ENCODE results near the gene TIAM2. TPM values are rescaled to one million over a fixed set of nuclear protein-coding genes. Genes with fewer than 3 reads are reported as not detected.

TIAM2 gene
- total RNA-seq (2013; cell fraction: nucleolus; rRNA removed): 31.2 and 35.5 TPM in 2 replicates
- total RNA-seq (2014; rRNA removed) (2.0 and 2.5 TPM in 2 replicates), total RNA-seq (2014; rRNA removed; fragmentation: Illumina TruSeq; extraction: Trizol) (2.5 and 3.1 TPM in 2 replicates), total RNA-seq (2021) (2.5 TPM in 2 replicates), polyA plus RNA-seq (2011; rRNA removed) (10.5 and 12.0 TPM in 2 replicates), polyA plus RNA-seq (2014; fragmentation: Illumina TruSeq; extraction: Trizol) (2.0 and 2.3 TPM in 2 replicates), polyA plus RNA-seq (2014; fragmentation: Nextera tagmentation; extraction: Ambion mirVana) (1 to 10 TPM; 1.1 to 1.4 TPM), polyA plus RNA-seq (2014; rRNA removed) (1.7 and 2.3 TPM in 2 replicates), polyA plus RNA-seq (2016; fragmentation: Nextera tagmentation; extraction: Ambion mirVana) (1 to 10 TPM; 1.8 to 2.6 TPM), polyA minus RNA-seq (2011; rRNA and poly(A)+ RNA removed) (7.1 and 9.8 TPM in 2 replicates), Bru-seq, nascent RNA (percentile 59 among the genes with signal in this experiment), BruChase-seq, experiment 1, labeled RNA remaining after a 6-hour chase (percentile 58 among the genes with signal in this experiment), BruChase-seq, experiment 2, labeled RNA remaining after a 2-hour chase (percentile 55 among the genes with signal in this experiment)
- polyA plus RNA-seq (2011; ENCODE audit: low read depth): 3.3 TPM
- polyA plus RNA-seq (2011; cell fraction: cytosol; rRNA removed): 8.5 and 11.8 TPM in 2 replicates
- polyA plus RNA-seq (2011; cell fraction: nucleus; rRNA removed): 14.7 and 21.6 TPM in 2 replicates
- polyA plus RNA-seq (2012): 4.8 and 5.9 TPM in 2 replicates
- polyA minus RNA-seq (2011; cell fraction: cytosol; rRNA and poly(A)+ RNA removed): 3.5 and 3.8 TPM in 2 replicates
- polyA minus RNA-seq (2011; cell fraction: nucleus; rRNA and poly(A)+ RNA removed): 6.8 and 11.3 TPM in 2 replicates
- long read RNA-seq, experiment 1, partial matches to known transcripts: 2 of 6 reads
- long read RNA-seq, experiment 1, other reads (novel, unspliced or antisense): 4 of 6 reads
- long read RNA-seq, experiment 2, partial matches to known transcripts: 99 of 127 reads
- long read RNA-seq, experiment 2, other reads (novel, unspliced or antisense): 26 of 127 reads

DNA sequence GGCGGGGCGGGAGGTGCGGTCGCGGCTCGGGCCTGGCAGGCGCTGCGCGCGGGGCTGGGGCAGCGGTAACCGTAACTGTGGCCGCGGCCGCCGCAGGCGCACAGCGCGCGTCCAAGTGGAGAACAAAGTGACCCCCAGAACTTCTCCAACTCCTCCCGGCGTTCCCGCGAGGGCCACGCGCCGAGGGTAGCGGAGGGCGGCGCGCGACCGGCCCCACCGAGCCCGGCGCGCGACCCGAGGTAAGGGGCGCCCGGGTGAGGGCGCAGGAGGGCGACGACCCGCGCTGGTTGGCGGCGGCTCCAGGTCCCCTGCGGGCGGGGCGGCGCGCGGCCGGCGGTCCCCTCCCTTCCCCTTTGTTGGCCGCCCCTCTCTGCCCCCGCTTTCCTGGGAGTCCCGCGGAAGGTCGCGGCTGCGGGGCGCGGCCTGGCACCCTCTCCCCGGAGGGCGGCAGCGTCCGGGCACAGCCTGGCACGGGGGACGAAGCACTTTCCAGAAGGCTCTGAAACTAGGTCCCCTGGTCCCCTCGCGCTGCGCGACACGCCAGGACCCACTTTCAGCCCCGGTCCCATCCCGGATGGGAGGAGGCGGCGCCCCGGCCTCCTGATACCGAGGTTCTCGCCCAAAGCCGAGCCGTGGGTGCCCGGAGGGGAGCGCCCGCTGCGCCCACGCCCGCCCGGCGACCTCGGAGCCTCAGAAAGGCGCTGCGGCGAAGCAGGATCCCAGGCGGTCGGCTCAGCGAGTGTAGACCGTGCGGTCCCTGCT lies at the start of gene TIAM2:
TSS of gene TIAM2 (plus strand) at position 62 of the 762 bp plus-strand sequence. CDS start 133,909 bp downstream, outside the sequence.
- H4K20me1 ChIP-seq (ENCODE audit: control insufficient read depth, insufficient read depth): no peaks in the 10 kb centered on the region
- H3K4me2 ChIP-seq (ENCODE audit: control insufficient read depth, insufficient read depth): peak within 1 kb of the TSS; percentile 74
- in situ Hi-C loops (cut with MboI): no loop called here
- ChIA-PET SMC1A (ENCODE audit: uncharacterized antibody, unreplicated experiment) (no interaction called here), CTCF (no interaction called here), POLR2A (no interaction called here), RAD21 (ENCODE audit: unreplicated experiment) (no interaction called here)
- no peaks in the 10 kb centered on the region for H3K9me3 ChIP-seq (replicated peaks; ENCODE audit: control insufficient read depth, insufficient read depth, low read length)
- TF ChIP-seq HDAC6 (IDR thresholded peaks at IDR 0.05; ENCODE audit: unreplicated experiment) (peak; percentile 86), RUNX3 (IDR thresholded peaks at IDR 0.05; ENCODE audit: low read length) (no peak), IKZF1 (conservative IDR thresholded peaks at IDR 0.05) (peak; percentile 25; the same call in 1 of the 2 replicates), E4F1 (IDR thresholded peaks at IDR 0.05; ENCODE audit: borderline replicate concordance, partially characterized antibody) (no peak), ZNF207 (IDR thresholded peaks at IDR 0.05; ENCODE audit: borderline replicate concordance) (no peak), IKZF2 (IDR thresholded peaks at IDR 0.05) (no peak)
- BruUV-seq (replicated peaks): no TSS peak
- H3K4me3 ChIP-seq: peak within 1 kb of the TSS; percentile 55; the same call in 1 of the 2 replicates
- intact Hi-C loops (cut with micrococcal nuclease; ENCODE audit: unreplicated experiment): no loop called here
- no peaks in the 10 kb centered on the region for H3K36me3 ChIP-seq (ENCODE audit: control insufficient read depth in 2 of 2, insufficient read depth in 2 of 2, low read length in 1 of 2)
- no peak within 1 kb of the TSS for H3K9ac ChIP-seq (ENCODE audit: control insufficient read depth, insufficient read depth, low read length)
- ATAC-seq (peak; percentile 64), FAIRE-seq (no peak), DNase-seq (ENCODE audit: low read depth, low spot score) (no peak)
- no peaks in the 10 kb centered on the region for H3K4me1 ChIP-seq (ENCODE audit: control insufficient read depth, insufficient read depth, low read length)
- 2% methylated on average over 66 of the region's 102 CpGs for WGBS (ENCODE audit: insufficient coverage, insufficient replicate concordance, low lambda C conversion rate, missing lambda C conversion rate)
- 0 out of 2 replicates have a peak within 1 kb of the TSS, but pooled peaks have one; percentile 34 for H2AFZ ChIP-seq (ENCODE audit: control insufficient read depth, low read depth, low read length)
- no peak within 1 kb of the TSS for H3K27ac ChIP-seq (ENCODE audit: control insufficient read depth, insufficient read depth)
- no peaks in the 10 kb centered on the region for H3K79me2 ChIP-seq (ENCODE audit: control insufficient read depth, insufficient read depth, low read length)
- peaks cover 5 to 10% of the 10 kb centered on the region in 2 experiments; a peak in 3 of 4 replicates for H3K27me3 ChIP-seq (replicated peaks in 1 of 2; ENCODE audit: control insufficient read depth in 2 of 2, insufficient read depth in 2 of 2, low read length in 1 of 2)

Measured in GM12878 (cell line).